HL-60 (cell line): Measurements from ENCODE around the gene OSR1.

Experiments used
- CTCF ChIP-seq: IDR thresholded peaks from one replicate; pipeline ENCODE4 v1.5.1; 2011; ENCODE audit warnings: low read length, control low read depth, inconsistent platforms; ENCODE audit not compliant: insufficient read depth
- GABPA ChIP-seq: IDR thresholded peaks from 2 replicates; pipeline ENCODE4 v1.6.1; 2012; ENCODE audit warnings: low read depth
- POLR2AphosphoS5 ChIP-seq: IDR thresholded peaks from 2 replicates; pipeline ENCODE4 v1.6.1; 2012; ENCODE audit warnings: low read depth
- REST ChIP-seq: IDR thresholded peaks from 2 replicates; pipeline ENCODE4 v1.6.1; 2012; ENCODE audit warnings: low read depth; ENCODE audit not compliant: insufficient replicate concordance
- SPI1 ChIP-seq: IDR thresholded peaks from 2 replicates; pipeline ENCODE4 v1.6.1; 2012; ENCODE audit warnings: low read depth, mild to moderate bottlenecking, borderline replicate concordance

- TF ChIP-seq CTCF (no peak), POLR2AphosphoS5 (no peak), REST (no peak), GABPA (no peak), SPI1 (no peak)
These were observed 3.0 kb upstream of the OSR1 start for GRCh38 chr2:19361325-19361990.
